Body of pancreas (tissue), 4 donors: ENCODE measurements around the gene SLC35F5. TPM values are rescaled to one million over a fixed set of nuclear protein-coding genes. Genes with fewer than 3 reads are reported as not detected.

ENCODE experiments used
- ATAC-seq: fragments of 150-250 bp; one replicate; pipeline ENCODE4 v1.9.1; 2016
- DNase-seq, 4 donors: peaks; one replicate each; pipeline ENCODE4 v3.0.0-alpha.2; 2019
- H3K27ac ChIP-seq, 4 donors: fragments of 200-600 bp; sonication (generic); 1 replicate in 3 of 4; 2 replicates in 1 of 4; pipeline versions ENCODE4 v1.5.1 to v1.6.1; 2016 to 2019; ENCODE audit warnings: mild to moderate bottlenecking in 1 of 4, mixed read lengths in 1 of 4, moderate library complexity in 1 of 4
- H3K27me3 ChIP-seq, 2 donors: fragments of 200-600 bp; sonication (generic); one replicate each; pipeline ENCODE4 v1.6.0; 2016; ENCODE audit warnings: mild to moderate bottlenecking in 1 of 2
- H3K36me3 ChIP-seq, 2 donors: fragments of 200-600 bp; sonication (generic); replicated peaks in 1 of 2; 2 replicates each; pipeline ENCODE4 v1.5.1; 2016; ENCODE audit warnings: low read depth in 2 of 2; ENCODE audit not compliant: insufficient read depth in 1 of 2
- H3K4me1 ChIP-seq: fragments of 200-600 bp; sonication (generic); one replicate; pipeline ENCODE4 v1.6.0; 2016
- H3K4me3 ChIP-seq, 2 donors: fragments of 200-600 bp; sonication (generic); 1 replicate in 1 of 2; 2 replicates in 1 of 2; pipeline ENCODE4 v1.5.1; 2016 to 2019
- H3K9me3 ChIP-seq, 3 donors: fragments of 200-600 bp; sonication (generic); 1 replicate in 2 of 3; 2 replicates in 1 of 3; pipeline ENCODE4 v1.5.1; 2016
- POLR2A ChIP-seq, 3 donors: fragments of 450-650 bp; IDR thresholded peaks; one replicate each; pipeline ENCODE4 v1.6.1; 2016; ENCODE audit warnings: antibody characterized with exemption in 3 of 3, mild to moderate bottlenecking in 2 of 3
- WGBS, 2 donors: methylation state at CpG; one replicate each; pipeline ENCODE4 v1.1.5; 2017; 5-methylcytosine and 5-hydroxymethylcytosine counted together
- intact Hi-C: fragments of 100-400 bp; cut with DNase I; formaldehyde crosslinking; loops from one replicate; pipeline ENCODE4 v1.15.1; 2023
- total RNA-seq, 2 donors: library from RNA; depleted of rRNA; stranded (reverse); fragments of >200 nt; gene quantifications; one replicate each; pipeline ENCODE4 v1.1.0, GENCODE V29; 2016
- TF ChIP-seq, protein P1 (sequence below), 7 experiments: fragments of 450-650 bp in 4 of 7; fragments of 200-600 bp in 3 of 7; sonication (generic) in 3 of 7; IDR thresholded peaks; one replicate each; pipeline ENCODE4 v1.5.1; 2016 to 2019; ENCODE audit warnings: antibody characterized with exemption in 7 of 7

The SLC35F5 gene
- total RNA-seq, 2 donors from 2014 or later: 50.8 to 104 TPM

GRCh38 chr2:113724010-113724409 is 32.4 kb downstream of the SLC35F5 start:
- DNase-seq (no peak), ATAC-seq (no peak)
- Histone ChIP-seq H3K9me3 (no peaks in the 10 kb centered on the region), H3K36me3 (peaks cover 0 to 12% of the 10 kb centered on the region in 2 donors), H3K4me1 (no peaks in the 10 kb centered on the region), H3K4me3 (no peak overlapping the region), H3K27ac (no peak overlapping the region), H3K27me3 (no peaks in the 10 kb centered on the region)
- TF ChIP-seq, protein P1, sequence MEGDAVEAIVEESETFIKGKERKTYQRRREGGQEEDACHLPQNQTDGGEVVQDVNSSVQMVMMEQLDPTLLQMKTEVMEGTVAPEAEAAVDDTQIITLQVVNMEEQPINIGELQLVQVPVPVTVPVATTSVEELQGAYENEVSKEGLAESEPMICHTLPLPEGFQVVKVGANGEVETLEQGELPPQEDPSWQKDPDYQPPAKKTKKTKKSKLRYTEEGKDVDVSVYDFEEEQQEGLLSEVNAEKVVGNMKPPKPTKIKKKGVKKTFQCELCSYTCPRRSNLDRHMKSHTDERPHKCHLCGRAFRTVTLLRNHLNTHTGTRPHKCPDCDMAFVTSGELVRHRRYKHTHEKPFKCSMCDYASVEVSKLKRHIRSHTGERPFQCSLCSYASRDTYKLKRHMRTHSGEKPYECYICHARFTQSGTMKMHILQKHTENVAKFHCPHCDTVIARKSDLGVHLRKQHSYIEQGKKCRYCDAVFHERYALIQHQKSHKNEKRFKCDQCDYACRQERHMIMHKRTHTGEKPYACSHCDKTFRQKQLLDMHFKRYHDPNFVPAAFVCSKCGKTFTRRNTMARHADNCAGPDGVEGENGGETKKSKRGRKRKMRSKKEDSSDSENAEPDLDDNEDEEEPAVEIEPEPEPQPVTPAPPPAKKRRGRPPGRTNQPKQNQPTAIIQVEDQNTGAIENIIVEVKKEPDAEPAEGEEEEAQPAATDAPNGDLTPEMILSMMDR (IDR thresholded peaks at IDR 0.05): no peak
- TF ChIP-seq POLR2A (IDR thresholded peaks at IDR 0.05): no peak
- WGBS, 2 donors: 70 to 76% methylated on average over 3 of the region's 3 CpGs
- intact Hi-C loops: no loop called here

DNA sequence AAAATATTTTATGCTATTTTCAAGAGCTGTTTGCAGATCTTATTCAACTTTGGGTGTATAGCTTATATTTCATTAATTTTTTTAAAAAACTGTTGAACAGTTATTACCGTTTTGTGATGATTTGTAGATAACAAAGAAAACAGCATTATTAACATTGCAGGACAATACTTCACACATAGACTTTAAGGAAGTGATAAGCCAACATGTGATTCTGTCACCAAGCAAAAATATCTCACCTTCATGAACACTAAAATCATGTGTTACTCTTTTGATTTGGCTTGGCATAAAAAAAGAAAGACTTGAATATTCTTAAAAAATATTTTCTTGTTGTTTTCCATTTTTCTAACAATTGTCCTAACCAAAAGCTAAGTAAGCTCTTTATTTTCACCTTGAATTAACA is 33.0 kb downstream of the SLC35F5 start:
- Histone ChIP-seq H3K36me3 (peaks cover 0 to 11% of the 10 kb centered on the region in 2 donors), H3K27me3 (no peaks in the 10 kb centered on the region), H3K4me1 (no peaks in the 10 kb centered on the region), H3K9me3 (no peaks in the 10 kb centered on the region), H3K4me3 (no peak overlapping the region), H3K27ac (no peak overlapping the region)
- no peak for ATAC-seq
- no peak for DNase-seq
- intact Hi-C loops: no loop called here
- 60 to 62% methylated on average over 1 of the region's 1 CpG for WGBS, 2 donors
- no peak for TF ChIP-seq POLR2A (IDR thresholded peaks at IDR 0.05)
- TF ChIP-seq, protein P1 (IDR thresholded peaks at IDR 0.05): no peak

- Histone ChIP-seq H3K27me3 (no peaks in the 10 kb centered on the region), H3K27ac (no peak overlapping the region), H3K4me3 (no peak overlapping the region), H3K36me3 (peaks cover 0 to 21% of the 10 kb centered on the region in 2 donors), H3K9me3 (no peaks in the 10 kb centered on the region), H3K4me1 (no peaks in the 10 kb centered on the region)
- 59 to 63% methylated on average over 3 of the region's 3 CpGs for WGBS, 2 donors
- DNase-seq (no peak), ATAC-seq (no peak)
- TF ChIP-seq, protein P1 (IDR thresholded peaks at IDR 0.05): peak in 6 of 7 experiments; percentile 17 to 34 (median 30)
- TF ChIP-seq POLR2A (IDR thresholded peaks at IDR 0.05): no peak
- intact Hi-C loops: no loop called here
Measured at GRCh38 chr2:113720167-113720566, 36.3 kb downstream of the SLC35F5 start.

DNA sequence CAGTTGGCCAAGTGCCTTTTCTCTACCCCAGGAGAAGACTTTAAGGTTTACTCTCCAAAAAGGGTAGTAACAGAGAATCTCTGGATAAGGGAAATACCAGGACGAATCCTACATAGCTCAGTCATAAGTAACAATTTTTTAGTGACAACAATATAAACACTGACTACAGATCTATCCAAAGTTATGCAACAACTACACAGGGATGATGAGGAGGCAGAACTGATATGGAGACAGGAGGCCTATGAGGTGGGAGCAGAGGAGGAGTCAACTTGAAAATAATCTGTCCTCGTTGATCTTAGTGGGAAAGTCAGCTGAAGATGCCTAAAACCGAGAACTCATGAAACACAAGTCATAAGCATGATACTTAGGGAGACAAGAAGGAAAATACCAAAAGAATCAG is 40.2 kb downstream of the SLC35F5 start:
- Histone ChIP-seq H3K27ac (no peak overlapping the region), H3K4me3 (no peak overlapping the region), H3K36me3 (peaks cover 0 to 24% of the 10 kb centered on the region in 2 donors), H3K4me1 (no peaks in the 10 kb centered on the region), H3K9me3 (no peaks in the 10 kb centered on the region), H3K27me3 (no peaks in the 10 kb centered on the region)
- no peak for DNase-seq
- intact Hi-C loops: no loop called here
- ATAC-seq: no peak
- TF ChIP-seq, protein P1 (IDR thresholded peaks at IDR 0.05): no peak
- no peak for TF ChIP-seq POLR2A (IDR thresholded peaks at IDR 0.05)
- WGBS, 2 donors: 81 to 90% methylated on average over 3 of the region's 3 CpGs

- Histone ChIP-seq H3K4me3 (no peak overlapping the region), H3K27ac (no peak overlapping the region), H3K27me3 (no peaks in the 10 kb centered on the region), H3K4me1 (no peaks in the 10 kb centered on the region), H3K9me3 (no peaks in the 10 kb centered on the region), H3K36me3 (peaks cover 0 to 18% of the 10 kb centered on the region in 2 donors)
- 92 to 94% methylated on average over 2 of the region's 2 CpGs for WGBS, 2 donors
- TF ChIP-seq, protein P1 (IDR thresholded peaks at IDR 0.05): no peak
- intact Hi-C loops: no loop called here
- DNase-seq (no peak), ATAC-seq (no peak)
Measured at GRCh38 chr2:113712941-113713340, 43.5 kb downstream of the SLC35F5 start.
